ENCODE data around the gene KLHDC3.

The KLHDC3 gene

DNA sequence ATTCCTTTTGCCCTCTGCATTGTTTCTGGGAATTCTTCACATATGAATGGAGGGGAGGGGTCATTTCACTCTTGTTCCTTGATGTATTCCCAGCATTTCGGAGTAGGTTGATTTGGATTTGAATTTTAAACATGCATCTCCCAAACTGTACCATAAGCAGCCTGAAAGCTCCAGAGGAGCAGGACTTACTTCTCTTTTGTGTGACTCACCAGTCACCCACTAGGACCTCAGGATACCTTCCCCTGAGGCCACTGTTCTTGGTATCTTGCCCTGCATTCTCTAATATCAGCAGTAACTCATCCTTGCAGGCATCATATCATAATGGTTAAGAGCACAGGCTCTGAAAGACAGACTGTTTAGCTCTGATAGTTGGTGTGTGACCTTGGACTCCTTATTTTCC, 44.5 kb downstream of the KLHDC3 start:
- DNase-seq (ENCODE audit: low read depth): no peak

DNA sequence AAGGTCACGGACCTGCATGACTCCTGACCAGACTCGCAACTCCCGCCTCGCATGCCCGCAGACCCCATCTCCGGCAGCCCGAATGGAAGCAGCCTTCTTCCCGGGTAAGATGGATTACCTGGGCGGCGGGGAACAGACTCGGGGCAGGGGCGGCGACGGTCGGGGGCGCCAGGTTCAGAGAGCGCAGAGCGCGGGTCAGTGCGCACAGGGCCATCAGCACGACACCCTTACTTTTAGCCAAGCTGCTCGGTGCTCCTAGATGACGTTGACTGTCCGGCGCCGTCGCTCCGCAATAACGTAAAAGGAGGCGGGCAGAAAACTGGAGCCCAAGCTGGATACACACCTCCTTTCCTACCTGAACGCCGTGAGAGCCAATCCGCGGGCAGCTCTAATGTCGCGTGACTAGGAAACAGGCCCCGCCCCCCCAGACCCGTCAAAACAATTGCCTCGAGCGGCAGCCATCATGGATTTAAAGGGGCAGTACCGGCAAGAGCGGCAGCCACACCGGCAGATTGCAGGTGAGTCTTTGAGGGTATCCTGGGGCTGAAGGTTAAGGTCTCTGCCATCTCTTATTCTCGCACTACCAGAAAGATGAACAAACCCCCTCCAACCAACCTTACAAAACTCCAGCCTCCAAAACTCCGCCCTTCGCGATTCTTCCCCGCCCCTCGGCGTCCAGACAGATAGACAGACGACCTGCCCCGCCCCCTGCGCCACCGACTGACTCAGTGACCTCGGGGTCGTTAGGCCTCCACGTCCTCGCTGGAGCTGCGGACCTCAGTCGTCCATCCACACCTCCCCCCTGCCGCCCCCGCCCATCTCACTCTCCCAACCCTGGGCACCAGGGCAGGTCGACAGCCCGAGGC, 45.4 kb downstream of the KLHDC3 start, which contains the start of the genes KLC4 and MRPL2:
Gene KLC4, plus strand, starts transcription at position 464 of the 866 bp plus-strand sequence. CDS start 1,705 bp downstream, outside the sequence.
Gene MRPL2, minus strand, starts transcription at position 267 of the 866 bp plus-strand sequence. Its CDS starts 53 bp downstream, at position 214.
- DNase-seq (ENCODE audit: low read depth): peak; percentile 99

DNA sequence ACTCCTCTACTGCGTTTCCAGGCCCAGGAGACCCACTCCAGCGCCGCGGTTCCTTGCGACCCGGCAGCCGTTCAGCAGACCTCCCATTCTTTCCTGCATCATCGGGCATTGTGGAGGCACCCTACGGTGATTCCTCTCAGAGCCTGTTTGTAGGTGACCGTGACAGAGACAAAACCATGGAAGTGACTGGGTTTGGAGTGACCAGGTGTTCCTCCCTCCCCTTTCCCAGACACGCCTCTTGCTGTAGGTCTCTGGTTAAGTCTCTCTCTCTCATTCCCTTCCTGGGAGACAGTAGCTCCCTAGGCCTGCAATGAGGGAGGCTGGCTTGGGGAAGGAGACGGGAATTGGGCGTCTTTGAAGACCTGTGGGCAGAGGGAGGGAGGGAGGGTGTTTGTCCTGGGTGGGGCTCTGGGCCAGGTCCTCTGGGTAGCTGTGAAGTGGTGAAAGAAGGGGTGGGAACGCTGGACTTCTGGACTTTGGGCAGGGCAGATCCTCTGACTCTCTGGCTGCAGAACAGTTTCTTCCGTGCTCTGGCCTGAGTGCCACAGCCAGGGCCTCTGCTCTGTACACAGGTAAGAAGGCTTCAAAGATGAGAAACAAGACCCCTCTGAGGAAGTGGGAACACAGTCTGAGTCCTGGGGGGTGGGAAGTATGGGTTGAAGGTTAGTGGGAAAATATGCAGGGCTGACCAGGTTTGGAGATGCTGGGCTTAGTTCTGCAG, 46.1 kb downstream of the KLHDC3 start:
- DNase-seq (ENCODE audit: low read depth): peak; percentile 17

DNA sequence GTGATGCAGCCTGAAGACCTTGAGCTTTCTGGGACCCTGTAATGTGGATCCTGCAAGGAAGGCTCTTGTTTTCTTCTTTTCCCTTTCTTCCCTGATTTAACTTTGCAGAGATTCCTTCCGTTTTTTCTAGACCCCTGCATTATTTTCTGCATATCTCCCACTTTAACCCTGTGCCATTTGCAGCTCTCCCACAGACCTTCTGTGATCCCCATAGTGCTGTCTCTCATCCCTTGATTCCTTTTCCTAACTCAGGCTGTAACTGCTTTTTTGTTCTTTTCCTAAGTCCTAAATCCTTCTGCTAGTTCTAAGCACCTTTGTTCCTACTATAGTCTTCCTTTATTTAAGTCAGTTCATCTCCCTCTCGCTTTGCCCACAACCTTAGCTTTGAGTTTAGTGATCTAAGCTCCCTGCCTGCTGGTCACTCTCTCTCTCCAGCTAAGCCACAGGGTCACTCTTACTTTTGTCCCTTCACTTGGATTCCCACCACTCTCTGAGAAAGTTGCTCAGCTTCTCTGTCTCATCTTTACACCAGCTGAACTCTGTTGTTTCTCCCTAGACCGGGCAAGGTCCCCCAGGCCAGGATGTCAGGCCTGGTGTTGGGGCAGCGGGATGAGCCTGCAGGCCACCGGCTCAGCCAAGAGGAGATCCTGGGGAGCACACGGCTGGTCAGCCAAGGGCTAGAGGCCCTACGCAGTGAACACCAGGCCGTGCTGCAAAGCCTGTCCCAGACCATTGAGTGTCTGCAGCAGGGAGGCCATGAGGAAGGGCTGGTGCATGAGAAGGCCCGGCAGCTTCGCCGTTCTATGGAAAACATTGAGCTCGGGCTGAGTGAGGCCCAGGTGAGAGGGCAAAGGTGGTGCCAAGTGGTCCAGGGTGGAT, 46.9 kb downstream of the KLHDC3 start:
- DNase-seq (ENCODE audit: low read depth): no peak

DNA sequence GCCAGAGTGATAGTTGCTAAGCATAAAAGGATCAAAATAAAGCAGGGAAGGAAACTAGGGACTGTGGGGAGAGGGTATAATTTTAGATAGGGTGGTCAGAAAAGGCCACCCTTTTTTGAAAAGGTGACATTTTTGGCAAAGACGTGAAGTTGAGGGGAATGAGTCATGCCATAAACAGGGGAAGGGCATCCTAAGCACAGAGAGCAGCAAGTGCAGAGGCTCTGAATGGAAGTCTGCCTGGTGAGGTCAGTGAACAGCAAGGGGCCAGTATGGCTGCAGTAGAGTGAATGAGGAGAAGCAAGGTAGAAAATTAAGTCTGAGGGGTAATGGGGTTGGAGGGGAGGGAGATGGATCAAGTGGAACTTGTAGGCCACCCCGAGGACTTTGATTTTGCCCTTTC, 47.8 kb downstream of the KLHDC3 start:
- DNase-seq (ENCODE audit: low read depth): peak; percentile 32

DNA sequence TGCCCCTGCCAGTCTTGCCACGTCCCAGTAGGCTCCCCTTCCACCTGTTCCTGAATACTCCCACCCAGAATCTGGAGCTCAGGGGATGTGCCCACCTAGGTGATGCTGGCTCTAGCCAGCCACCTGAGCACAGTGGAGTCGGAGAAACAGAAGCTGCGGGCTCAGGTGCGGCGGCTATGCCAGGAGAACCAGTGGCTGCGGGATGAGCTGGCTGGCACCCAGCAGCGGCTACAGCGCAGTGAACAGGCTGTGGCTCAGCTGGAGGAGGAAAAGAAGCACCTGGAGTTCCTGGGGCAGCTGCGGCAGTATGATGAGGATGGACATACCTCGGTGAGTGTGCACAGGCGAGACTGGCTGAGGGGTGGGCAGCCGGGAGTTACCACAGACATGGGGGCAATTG, 48.8 kb downstream of the KLHDC3 start:
- DNase-seq (ENCODE audit: low read depth): no peak

DNA sequence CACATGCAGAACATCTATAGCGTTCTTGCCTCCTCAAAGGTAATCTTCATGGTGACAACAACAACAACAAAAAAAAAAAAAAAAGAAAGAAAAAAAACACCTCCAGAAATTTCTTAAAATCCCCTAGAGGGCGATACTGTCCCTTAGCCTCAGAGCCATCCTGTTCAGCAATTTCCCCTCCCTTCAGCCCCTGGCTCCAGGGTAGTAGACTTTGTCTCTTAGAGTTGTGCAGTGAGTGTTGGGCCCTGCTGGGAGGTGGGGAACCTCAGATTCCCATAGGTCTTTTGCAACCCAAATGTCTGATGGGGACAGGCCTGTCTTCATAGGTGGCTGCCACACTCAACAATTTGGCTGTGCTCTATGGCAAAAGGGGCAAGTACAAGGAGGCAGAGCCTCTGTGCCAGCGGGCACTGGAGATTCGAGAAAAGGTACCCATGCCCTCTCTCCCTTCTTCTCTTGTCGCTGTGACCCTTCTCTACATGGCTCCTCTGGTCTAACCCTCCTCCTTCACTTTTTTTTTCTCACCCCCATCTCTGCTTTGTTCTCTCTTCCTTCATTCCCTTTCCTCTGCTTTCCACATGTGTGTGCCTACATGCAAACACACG, 56.1 kb downstream of the KLHDC3 start:
- peak; percentile 67 for DNase-seq (ENCODE audit: low read depth)

Data from iris pigment epithelial cell (primary cell).